ENCODE results near the gene CCR5.
"Not testable (repeated sequence)": the region's sequence is repeated elsewhere in the genome, so short reads cannot be mapped to it uniquely, and the experiment has no call there.

Gene CCR5

DNA sequence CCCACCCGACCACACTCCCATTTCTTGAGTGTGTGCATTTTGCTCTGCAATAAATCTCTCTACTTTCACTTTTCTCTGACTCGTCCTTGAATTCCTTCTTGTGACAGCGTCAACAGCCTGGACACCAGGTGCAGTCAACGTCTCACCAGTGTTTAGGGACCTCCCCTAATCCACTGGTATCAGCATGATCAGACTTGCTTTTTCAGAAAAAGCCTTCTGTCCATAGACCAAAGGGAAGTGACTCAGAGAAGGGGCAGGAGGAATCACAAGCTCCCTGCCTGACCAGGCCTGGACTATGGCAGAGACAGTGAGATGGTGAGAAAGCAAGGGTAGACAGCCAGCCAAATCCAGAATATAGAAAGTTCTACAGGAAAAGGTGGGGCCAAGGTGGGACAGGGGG, 15.5 kb downstream of the CCR5 start:
- DNase-seq (ENCODE audit: low read depth) = no peak

GRCh38 chr3:46388847-46389246, 18.1 kb downstream of the CCR5 start:
- not testable (repeated sequence) for DNase-seq (ENCODE audit: low read depth)

GRCh38 chr3:46389306-46389705, 18.6 kb downstream of the CCR5 start:
- DNase-seq (ENCODE audit: low read depth) = no peak

DNA sequence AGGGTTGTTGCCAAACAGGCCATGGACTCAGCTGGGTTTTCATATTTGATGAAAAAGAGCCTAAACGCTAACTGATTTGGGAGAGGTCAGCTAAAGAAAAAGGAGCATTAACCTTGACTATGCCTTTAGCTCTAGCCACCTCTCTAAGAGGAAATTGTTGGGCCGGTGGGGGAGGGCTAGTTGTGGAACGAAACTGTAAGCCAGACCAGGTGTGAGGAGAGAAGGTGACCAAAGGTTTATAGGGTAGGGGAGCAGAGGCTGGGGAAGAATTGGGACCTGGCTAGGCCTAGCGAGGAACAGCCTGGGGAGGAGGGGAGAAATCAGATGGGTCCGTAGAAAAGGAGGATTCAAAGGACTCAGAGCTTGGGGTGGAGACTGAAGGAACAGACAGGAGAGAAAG, 20.8 kb downstream of the CCR5 start:
- not testable (repeated sequence) for DNase-seq (ENCODE audit: low read depth)

- DNase-seq (ENCODE audit: low read depth) = no peak
Observed at GRCh38 chr3:46393011-46393410, 22.3 kb downstream of the CCR5 start.

GRCh38 chr3:46393554-46394434, 23.0 kb downstream of the CCR5 start:
- DNase-seq (ENCODE audit: low read depth) = no peak

DNA sequence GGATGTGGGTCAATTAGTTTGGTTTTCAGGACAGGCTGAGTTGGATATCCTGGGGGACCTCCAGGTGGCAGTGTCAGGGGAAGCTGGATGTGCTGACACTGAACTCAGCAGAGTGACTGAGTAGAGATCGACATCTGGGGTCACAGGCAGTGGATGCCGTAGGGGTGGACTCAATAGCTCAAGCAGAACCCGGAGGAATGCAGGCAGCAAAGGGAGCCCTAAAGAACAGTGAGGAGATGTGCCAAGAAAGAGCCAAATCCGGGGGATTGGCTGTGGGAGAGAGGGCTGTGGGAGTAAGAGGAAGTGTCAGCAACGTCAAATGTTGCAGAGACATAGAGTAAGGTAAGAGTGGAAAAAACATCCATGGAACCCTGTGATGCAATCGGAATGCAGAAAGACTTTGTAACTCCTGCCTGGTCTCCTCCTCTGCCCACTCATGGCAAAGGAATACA, 24.5 kb downstream of the CCR5 start:
- no peak for DNase-seq (ENCODE audit: low read depth)

DNA sequence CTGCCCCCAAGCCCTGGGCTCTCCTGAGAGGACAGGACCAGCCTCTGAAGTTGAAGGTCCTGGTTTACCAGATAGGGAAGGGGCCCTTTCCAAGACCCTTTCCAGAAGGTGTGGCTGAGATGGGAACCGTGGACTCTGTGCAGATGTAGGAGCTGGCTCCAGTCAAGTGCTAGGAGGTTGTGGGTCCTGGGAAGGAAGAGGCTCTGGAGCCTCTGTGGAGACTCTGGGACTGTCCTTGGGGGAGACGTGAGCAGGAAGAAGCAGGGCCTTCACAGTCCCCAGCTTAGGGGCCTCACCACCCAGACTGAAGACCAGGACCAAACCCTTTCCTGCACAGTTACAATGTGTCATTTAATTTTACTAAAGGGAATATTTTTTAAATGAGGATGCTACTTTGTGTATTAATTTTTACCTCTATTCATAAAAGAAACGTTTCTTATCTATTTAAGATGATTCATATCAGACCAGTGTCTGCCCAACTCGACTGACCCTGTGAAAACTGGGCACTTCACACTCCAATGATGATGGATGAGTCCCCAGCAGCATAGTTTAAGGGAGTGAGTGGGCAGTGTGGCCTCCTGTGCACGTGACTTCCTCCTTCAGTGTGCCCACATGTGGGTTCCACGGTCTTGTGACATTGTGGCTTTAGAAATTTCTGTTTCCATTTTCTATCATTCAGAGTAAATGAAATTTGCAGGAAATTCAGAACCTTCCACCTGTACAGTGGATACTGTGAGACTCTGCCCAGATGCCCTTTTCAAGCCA, 25.2 kb downstream of the CCR5 start:
- no peak for DNase-seq (ENCODE audit: low read depth)

- no peak for DNase-seq (ENCODE audit: low read depth)
Observed at GRCh38 chr3:46397111-46397510, 26.4 kb downstream of the CCR5 start.

DNA sequence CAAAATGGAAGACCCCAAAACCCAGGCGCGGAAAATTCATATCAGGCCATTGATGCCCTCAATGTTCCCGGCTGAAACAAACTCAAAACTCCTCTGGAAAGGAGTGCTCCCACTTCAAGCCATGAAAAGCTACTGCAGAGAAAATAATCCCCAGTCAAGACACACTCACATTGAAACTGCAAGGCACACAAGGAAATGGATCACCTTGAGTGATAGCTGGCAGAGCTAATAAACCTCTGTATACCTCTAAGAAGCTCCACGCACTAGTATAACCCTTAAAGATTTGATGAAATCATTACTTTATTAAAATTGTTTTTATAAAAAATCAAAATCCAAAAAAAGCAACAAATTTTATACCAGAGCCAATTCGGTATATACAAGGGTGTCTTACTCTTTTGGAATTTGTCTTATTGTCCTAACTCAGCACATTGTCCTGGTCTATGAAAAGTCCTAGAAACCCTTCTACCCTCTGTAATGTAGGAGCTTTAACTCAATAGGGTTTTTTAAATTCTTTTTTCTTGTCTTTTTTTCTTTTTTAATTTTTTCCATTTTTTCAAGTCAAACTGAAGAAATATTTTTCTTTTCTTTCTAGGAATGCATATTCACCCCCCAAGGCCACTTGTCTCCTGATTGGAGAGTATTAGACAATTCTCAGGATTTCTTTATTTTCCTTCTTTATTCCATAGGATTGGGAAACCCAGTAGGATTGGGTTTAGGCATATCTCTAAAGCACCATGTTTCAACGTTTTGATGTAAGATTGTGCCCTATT, 27.6 kb downstream of the CCR5 start:
- no peak for DNase-seq (ENCODE audit: low read depth)

DNA sequence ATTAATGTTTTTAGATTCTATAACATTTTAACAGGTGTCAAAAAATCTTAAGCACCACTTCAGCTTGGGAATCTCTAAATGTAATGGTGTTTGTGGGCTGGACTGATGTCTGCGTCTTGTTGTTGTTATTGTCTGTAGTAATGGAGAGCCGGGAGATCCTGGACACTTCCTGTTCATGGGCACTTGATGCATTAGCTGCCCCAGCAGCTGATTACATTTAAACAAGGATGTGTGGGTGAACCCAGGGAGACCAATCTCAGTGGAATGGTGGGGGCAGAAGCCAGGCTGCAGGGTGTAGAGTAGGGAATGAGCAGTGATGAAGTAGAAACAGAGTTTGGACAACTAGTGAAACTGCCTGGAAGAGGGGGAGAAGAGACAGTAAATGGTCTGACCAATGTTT, 28.4 kb downstream of the CCR5 start:
- DNase-seq (ENCODE audit: low read depth) = no peak

DNA sequence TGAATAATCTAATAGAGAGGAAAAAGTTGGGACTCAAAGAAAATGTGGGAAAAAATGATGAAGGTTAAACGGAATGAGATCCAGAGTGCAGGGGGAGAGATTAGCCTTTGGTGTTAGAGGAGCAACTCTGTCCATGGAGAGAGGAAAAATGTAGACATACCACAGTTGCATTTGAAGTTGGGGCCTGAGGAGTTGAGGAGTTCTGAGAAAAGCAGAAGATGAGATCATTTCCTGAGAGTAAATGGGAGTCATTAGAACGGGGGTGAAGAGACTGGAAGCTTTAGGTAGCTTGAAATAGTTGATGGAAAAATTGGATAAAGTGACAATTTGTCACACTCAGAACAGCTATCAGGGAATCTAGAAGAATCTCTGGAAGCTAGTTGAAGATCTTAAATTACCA, 28.8 kb downstream of the CCR5 start:
- DNase-seq (ENCODE audit: low read depth) = no peak

- DNase-seq (ENCODE audit: low read depth) = no peak
Observed at GRCh38 chr3:46400000-46400734, 29.4 kb downstream of the CCR5 start.

DNA sequence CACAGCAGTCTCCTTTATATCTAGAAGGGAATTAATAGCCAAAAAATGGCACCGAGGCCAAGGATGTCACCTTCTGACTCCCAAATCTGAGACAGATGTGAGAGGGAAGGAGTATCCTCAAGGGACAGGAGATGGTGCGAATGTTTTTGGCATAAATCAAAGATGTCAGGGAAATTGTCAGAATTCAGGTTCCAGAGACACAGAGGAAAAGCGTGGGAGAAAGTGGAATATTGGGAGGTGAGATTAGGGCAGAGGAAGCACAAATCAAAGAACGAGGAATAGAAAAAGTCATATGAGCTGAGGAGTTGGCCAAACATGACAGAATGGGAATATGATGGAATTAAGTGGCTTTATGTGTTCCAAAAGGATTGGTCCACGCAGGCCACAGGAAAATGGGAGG, 30.1 kb downstream of the CCR5 start:
- no peak for DNase-seq (ENCODE audit: low read depth)

DNA sequence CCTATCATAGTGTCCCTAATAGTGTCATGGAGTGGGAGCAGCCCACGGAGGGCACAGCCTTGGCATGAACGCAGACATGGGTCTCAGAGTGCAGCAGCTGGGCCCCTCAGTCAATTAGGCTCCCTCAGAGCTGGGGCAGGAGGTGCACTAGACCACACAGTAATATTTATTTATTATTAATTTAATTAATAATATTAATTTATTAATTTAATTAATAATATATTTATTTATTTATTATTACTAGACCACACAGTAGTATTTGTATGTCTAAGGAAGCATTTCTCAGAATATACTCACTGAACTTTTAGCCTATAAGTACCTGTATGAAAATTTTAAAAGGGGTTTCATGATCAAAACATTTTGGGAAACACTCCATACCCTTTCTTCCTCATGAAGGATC, 30.8 kb downstream of the CCR5 start:
- DNase-seq (ENCODE audit: low read depth) = no peak

GRCh38 chr3:46402902-46403301, 32.2 kb downstream of the CCR5 start:
- not testable (repeated sequence) for DNase-seq (ENCODE audit: low read depth)

- DNase-seq (ENCODE audit: low read depth) = no peak
Observed at GRCh38 chr3:46405301-46406019, 34.7 kb downstream of the CCR5 start.

GRCh38 chr3:46406443-46406787, 35.7 kb downstream of the CCR5 start:
- no peak for DNase-seq (ENCODE audit: low read depth)

DNA sequence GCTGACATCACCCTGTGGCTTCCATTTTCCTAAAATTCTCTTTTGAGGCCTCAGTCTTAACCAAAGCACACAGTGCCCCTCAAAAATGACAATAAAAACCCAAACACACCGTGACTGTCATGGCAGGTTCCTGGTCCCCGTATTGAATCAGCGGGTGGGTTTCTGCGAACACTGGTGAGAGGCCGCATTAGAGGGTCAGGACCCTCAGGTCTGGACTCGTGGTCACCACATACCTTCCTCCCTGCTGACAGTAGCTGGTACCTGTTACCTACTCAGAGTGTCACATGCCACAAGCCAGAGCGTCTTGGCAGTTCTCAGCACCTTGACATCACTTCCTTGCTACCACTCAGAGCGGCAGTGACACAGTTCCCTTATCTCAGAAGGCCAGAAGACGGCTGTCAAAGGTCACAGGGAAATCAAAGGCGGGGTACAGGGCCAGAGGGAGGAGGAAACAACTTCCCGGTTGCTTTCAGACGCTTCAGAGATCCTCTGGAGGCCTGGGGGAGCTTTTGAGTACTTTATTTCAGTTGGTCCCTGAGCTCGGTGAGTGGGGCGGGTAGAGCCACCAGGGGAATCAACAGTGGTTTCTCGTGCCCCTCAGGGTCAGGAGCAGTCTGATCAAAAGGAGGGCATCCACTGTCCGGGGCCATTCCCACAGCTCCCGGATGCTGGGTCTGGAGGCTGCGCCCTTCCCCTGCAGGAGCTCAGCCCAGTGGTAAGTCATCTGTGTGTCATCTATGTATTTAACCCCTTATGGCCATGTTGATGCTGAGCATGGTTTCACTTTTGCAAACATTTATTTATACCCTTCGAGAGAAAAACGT, 36.3 kb downstream of the CCR5 start, which contains the start of the genes CCR5AS and CCRL2:
CCR5AS (minus strand) TSS at position 279 of the 824 bp plus-strand sequence.
CCRL2 (plus strand) TSS at position 472 of the 824 bp plus-strand sequence. CDS start 821 bp downstream, outside the sequence.
- DNase-seq (ENCODE audit: low read depth) = no peak

- DNase-seq (ENCODE audit: low read depth) = no peak
Observed at GRCh38 chr3:46407970-46408369, 37.2 kb downstream of the CCR5 start.

Data from stimulated activated CD8-positive, alpha-beta memory T cell treated with anti-CD3 and anti-CD28 coated beads, Interleukin-15, amount 100 ng/mL, for 24 hours (primary cell).